Ovary (tissue), 9 donors: ENCODE data around the gene ZNF423. TPM values are rescaled to one million over a fixed set of nuclear protein-coding genes. Genes with fewer than 3 reads are reported as not detected.

ENCODE experiments used
- DNase-seq, 5 donors: peaks; one replicate each; pipeline ENCODE4 v3.0.0-alpha.2; 2019 to 2020
- H3K27ac ChIP-seq, 2 donors: fragments of 200-600 bp; one replicate each; pipeline versions ENCODE4 v1.5.1 to v1.8.0; 2019 to 2022
- H3K27me3 ChIP-seq: fragments of 200-600 bp; one replicate; pipeline ENCODE4 v1.8.0; 2022
- H3K36me3 ChIP-seq: fragments of 200-600 bp; sonication (generic); one replicate; pipeline ENCODE4 v1.5.1; 2019
- H3K4me1 ChIP-seq: one replicate; pipeline ENCODE4 v1.8.1; 2013; ENCODE audit warnings: mild to moderate bottlenecking, moderate library complexity; ENCODE audit not compliant: insufficient read depth
- H3K4me3 ChIP-seq: fragments of 200-600 bp; sonication (generic); one replicate; pipeline ENCODE4 v1.5.1; 2017
- H3K9me3 ChIP-seq, 2 donors: fragments of 200-600 bp in 1 of 2; sonication (generic) in 1 of 2; one replicate each; pipeline versions ENCODE4 v1.5.1 to v1.8.1; 2013 to 2019; ENCODE audit warnings: mild to moderate bottlenecking in 1 of 2, moderate library complexity in 1 of 2
- CTCF ChIP-seq, 3 donors: fragments of 450-650 bp in 2 of 3; fragments of 200-600 bp in 1 of 3; IDR thresholded peaks; one replicate each; pipeline versions ENCODE4 v1.5.1 to v1.8.0; 2016 to 2022; ENCODE audit warnings: antibody characterized with exemption in 3 of 3, mild to moderate bottlenecking in 1 of 3
- EP300 ChIP-seq: sonication (generic); formaldehyde crosslinking; IDR thresholded peaks from one replicate; pipeline ENCODE4 v1.6.1; 2017; ENCODE audit warnings: antibody characterized with exemption
- POLR2A ChIP-seq: fragments of 450-650 bp; IDR thresholded peaks from one replicate; pipeline ENCODE4 v1.6.1; 2017; ENCODE audit warnings: antibody characterized with exemption, mild to moderate bottlenecking, moderate library complexity
- WGBS, 3 donors: extraction: QIAGEN DNeasy Blood & Tissue Kit in 1 of 3; methylation state at CpG; one replicate each; pipeline versions ENCODE4 v1.1.5 to v1.1.7; 2013 to 2017; 5-methylcytosine and 5-hydroxymethylcytosine counted together
- intact Hi-C, 4 donors: fragments of 100-400 bp; cut with DNase I; formaldehyde crosslinking; loops; one replicate each; pipeline versions ENCODE4 v1.11.0 to v1.15.1; 2022 to 2023
- polyA plus RNA-seq, 2 donors: library from polyadenylated mRNA; stranded (reverse); fragments of 200-250 nt in 1 of 2; fragments of 350-450 nt in 1 of 2; fragmentation: Illumina TruSeq in 1 of 2; extraction: RNeasy Lipid Tissue Mini Kit (QIAGEN cat#74804) in 1 of 2; gene quantifications; one replicate each; pipeline ENCODE4 v1.2.3, GENCODE V29; 2013 to 2014
- total RNA-seq, 7 donors: library from RNA; depleted of rRNA in 2 of 7; stranded (reverse); fragments of >200 nt in 2 of 7; fragmentation: NEBNext Ultra II Directional in 3 of 7; extraction: Animal tissue kit (Norgen Biotek cat#: 25700) in 3 of 7; gene quantifications; one replicate each; pipeline versions ENCODE4 v1.1.0 to v1.2.4, GENCODE V29; 2016 to 2023
- donor health status: DM: no; HTN: no; CAD: no; lungs with moderate emphysema.
- donor health status: DM: no; HTN: no; CAD: no.
- donor health status: Bipolar disorder and iron deficiency.
- donor health status: DM: yes; HTN: yes; CAD: no.
- donor health status: DM: no; HTN: no; CAD: no.
- donor health status: DM: yes; HTN: yes; CAD: no.

ZNF423 gene
- total and polyA plus RNA-seq, 9 donors, result 3.3 to 40.3 (median 12.4) TPM

- 94 to 96% (median 96%) methylated on average over 15 to 16 of the region's 16 CpGs for WGBS, 3 donors
- intact Hi-C loops, result loop anchor here in 3 of 4 donors (5.0 to 10.0 kb wide), 6 partner anchors 64 to 382 kb away; partner anchors contain the start of gene ZNF423 (in 1 of the 3)
- Histone ChIP-seq H3K36me3 (no peaks in the 10 kb centered on the region), H3K27me3 (no peaks in the 10 kb centered on the region), H3K27ac (no peak overlapping the region), H3K4me1 (peaks cover 3% of the 10 kb centered on the region), H3K4me3 (no peak overlapping the region), H3K9me3 (no peaks in the 10 kb centered on the region)
- DNase-seq, result peak in 1 of 5 donors; percentile 35
- TF ChIP-seq CTCF (IDR thresholded peaks at IDR 0.05) (no peak), POLR2A (no peak), EP300 (no peak)
Observed at GRCh38 chr16:49492896-49493626, 362.9 kb downstream of the ZNF423 start.

- H3K9me3 ChIP-seq, result no peaks in the 10 kb centered on the region
- peak overlapping the region; percentile 37 for H3K4me3 ChIP-seq
- H3K36me3 ChIP-seq, result no peaks in the 10 kb centered on the region
- TF ChIP-seq POLR2A (peak; percentile 20), CTCF (IDR thresholded peaks at IDR 0.05) (peak; percentile 89 to 94 (median 93)), EP300 (no peak)
- peak; percentile 61 to 79 (median 74) for DNase-seq
- 16 to 30% (median 21%) methylated on average over 44 to 62 of the region's 62 CpGs for WGBS, 3 donors
- H3K27ac ChIP-seq, result peak overlapping the region in 1 of 2 donors; percentile 24
- H3K27me3 ChIP-seq, result no peaks in the 10 kb centered on the region
- H3K4me1 ChIP-seq, result peaks cover 3% of the 10 kb centered on the region
- intact Hi-C loops, result loop anchor here in 3 of 4 donors (5.0 to 10.0 kb wide), 6 partner anchors 65 to 383 kb away; partner anchors contain the start of gene ZNF423 (in 1 of the 3)
Observed at GRCh38 chr16:49491771-49492761, 363.8 kb downstream of the ZNF423 start.

- TF ChIP-seq POLR2A, result no peak
- Histone ChIP-seq H3K9me3 (no peaks in the 10 kb centered on the region), H3K27ac (no peak overlapping the region), H3K36me3 (no peaks in the 10 kb centered on the region), H3K4me1 (peaks cover 3% of the 10 kb centered on the region), H3K27me3 (no peaks in the 10 kb centered on the region), H3K4me3 (no peak overlapping the region)
- intact Hi-C loops, result loop anchor here in 3 of 4 donors (5.0 to 10.0 kb wide), 6 partner anchors 66 to 384 kb away; partner anchors contain the start of gene ZNF423 (in 1 of the 3)
- DNase-seq, result peak in 2 of 5 donors; percentile 19 to 29
- WGBS, 3 donors, result 84 to 90% (median 88%) methylated on average over 20 of the region's 20 CpGs
Observed at GRCh38 chr16:49491106-49491670, 364.7 kb downstream of the ZNF423 start.

GRCh38 chr16:49490321-49490705 lies 365.6 kb downstream of the ZNF423 start:
- Histone ChIP-seq H3K27me3 (no peaks in the 10 kb centered on the region), H3K27ac (no peak overlapping the region), H3K9me3 (no peaks in the 10 kb centered on the region), H3K4me3 (no peak overlapping the region), H3K4me1 (peaks cover 3% of the 10 kb centered on the region), H3K36me3 (no peaks in the 10 kb centered on the region)
- TF ChIP-seq EP300, result no peak
- no peak for TF ChIP-seq POLR2A
- TF ChIP-seq CTCF (IDR thresholded peaks at IDR 0.05), result no peak
- intact Hi-C loops, result loop anchor here in 3 of 4 donors (5.0 to 10.0 kb wide), 6 partner anchors 67 to 384 kb away; partner anchors contain the start of gene ZNF423 (in 1 of the 3)
- 92 to 94% (median 92%) methylated on average over 8 of the region's 8 CpGs for WGBS, 3 donors
- peak in 2 of 5 donors; percentile 7 to 23 for DNase-seq
